Measurements from ENCODE around the gene SLC41A1.

The SLC41A1 gene

DNA sequence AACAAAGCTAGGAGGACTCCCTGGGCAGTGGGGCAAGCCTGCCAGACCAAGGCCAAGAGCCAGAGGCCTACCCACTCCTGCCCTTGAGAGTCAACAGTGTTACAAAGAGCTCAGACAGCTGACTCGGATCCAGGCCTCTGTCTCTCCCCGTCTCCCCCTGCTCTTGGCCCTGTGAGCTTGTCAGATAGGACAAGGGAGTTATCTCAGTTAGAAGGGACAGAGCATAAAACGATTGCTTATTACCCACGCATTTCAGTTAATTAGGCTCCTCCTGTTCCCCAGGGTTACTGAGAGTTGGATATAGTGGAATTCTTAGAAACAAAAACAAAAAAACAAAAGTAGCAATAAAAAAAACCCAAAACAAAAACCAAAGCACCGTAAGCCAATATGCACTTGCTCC lies 1.3 kb downstream of the SLC41A1 start:
- Mint-ChIP-seq H3K27me3 (no peaks in the 10 kb centered on the region), H3K36me3 (ENCODE audit: insufficient read depth) (peaks cover 14% of the 10 kb centered on the region), H3K9me3 (no peaks in the 10 kb centered on the region), H3K4me3 (peak overlapping the region; percentile 95), H3K4me1 (peaks cover 65% of the 10 kb centered on the region), H3K27ac (ENCODE audit: low read depth) (peak overlapping the region; percentile 80)
- DNase-seq (ENCODE audit: low spot score in 2 of 2), result no peak
- no peak for ATAC-seq (replicated peaks; ENCODE audit: extremely low read depth, poor library complexity, severe bottlenecking)

DNA sequence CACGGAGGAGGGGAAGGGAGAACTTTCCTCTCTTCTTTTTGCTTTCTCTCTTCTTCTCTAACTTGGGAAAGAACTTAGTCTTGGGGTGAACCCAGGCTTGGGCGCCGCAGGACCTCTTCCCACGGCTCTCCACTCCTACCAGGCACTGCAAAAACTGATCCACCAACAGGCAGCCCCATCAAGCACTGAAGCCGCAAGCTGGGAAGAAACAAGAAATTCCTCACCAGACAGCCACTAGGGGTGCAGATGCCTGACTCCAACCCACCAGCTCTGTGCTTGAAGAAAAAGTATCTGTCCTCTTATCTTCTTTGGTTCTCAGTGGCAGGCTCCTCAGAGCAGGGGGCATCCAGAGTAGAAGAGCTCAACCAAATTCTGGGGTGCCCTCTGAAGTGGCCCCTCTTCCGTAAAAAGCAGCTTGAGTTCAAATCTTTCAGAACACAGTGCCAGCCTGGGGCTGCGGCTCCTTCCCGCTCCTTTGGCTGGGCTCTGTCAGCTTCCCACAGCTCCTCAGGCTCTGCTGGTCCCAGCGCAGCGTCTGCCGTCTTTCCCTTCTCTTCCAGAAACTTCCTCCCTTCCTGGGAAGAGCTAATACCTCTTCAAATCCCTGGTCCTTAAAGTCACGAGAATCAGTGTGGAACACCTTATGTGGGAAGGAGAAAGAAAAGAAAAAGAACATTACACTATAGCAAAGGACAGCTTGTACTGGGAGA lies 2.4 kb downstream of the SLC41A1 start:
- Mint-ChIP-seq H3K27ac (ENCODE audit: low read depth) (no peak overlapping the region), H3K4me3 (peak overlapping the region; percentile 95), H3K4me1 (peaks cover 75% of the 10 kb centered on the region)

DNA sequence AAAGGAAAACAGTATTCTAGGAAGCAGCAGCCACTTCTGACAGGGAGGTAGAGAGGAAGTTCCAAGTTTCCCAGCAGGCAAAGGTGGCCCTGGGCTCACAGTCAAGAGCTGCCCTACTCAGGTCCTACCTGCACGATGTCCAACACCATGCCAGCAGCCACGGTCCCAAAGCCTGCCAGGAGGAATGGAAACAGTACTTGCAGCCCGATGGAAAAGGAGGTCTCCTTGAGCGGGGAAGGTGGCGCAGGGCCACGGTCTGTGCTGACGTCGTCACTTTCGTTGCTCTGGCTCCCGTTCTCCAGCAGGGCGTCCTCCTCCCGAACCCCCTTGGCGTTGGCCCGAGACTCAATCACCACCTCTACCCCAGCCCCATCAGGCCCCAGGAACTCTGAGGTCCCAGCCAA lies 3.1 kb downstream of the SLC41A1 start:
- H3K36me3 Mint-ChIP-seq (ENCODE audit: insufficient read depth), result peaks cover 15% of the 10 kb centered on the region
- H3K4me3 Mint-ChIP-seq, result peak overlapping the region; percentile 95
- no peak overlapping the region for H3K27ac Mint-ChIP-seq (ENCODE audit: low read depth)
- H3K9me3 Mint-ChIP-seq, result no peaks in the 10 kb centered on the region
- DNase-seq (ENCODE audit: low spot score in 2 of 2) (no peak), ATAC-seq (replicated peaks; ENCODE audit: extremely low read depth, poor library complexity, severe bottlenecking) (no peak)
- H3K27me3 Mint-ChIP-seq, result no peaks in the 10 kb centered on the region
- H3K4me1 Mint-ChIP-seq, result peaks cover 82% of the 10 kb centered on the region

More for the DNA sequence above, 2.4 kb downstream of the SLC41A1 start:
- ATAC-seq (replicated peaks; ENCODE audit: extremely low read depth, poor library complexity, severe bottlenecking) (no peak), DNase-seq (ENCODE audit: low spot score in 2 of 2) (no peak)
- Mint-ChIP-seq H3K36me3 (ENCODE audit: insufficient read depth) (peaks cover 13% of the 10 kb centered on the region), H3K27me3 (no peaks in the 10 kb centered on the region), H3K9me3 (no peaks in the 10 kb centered on the region)

DNA sequence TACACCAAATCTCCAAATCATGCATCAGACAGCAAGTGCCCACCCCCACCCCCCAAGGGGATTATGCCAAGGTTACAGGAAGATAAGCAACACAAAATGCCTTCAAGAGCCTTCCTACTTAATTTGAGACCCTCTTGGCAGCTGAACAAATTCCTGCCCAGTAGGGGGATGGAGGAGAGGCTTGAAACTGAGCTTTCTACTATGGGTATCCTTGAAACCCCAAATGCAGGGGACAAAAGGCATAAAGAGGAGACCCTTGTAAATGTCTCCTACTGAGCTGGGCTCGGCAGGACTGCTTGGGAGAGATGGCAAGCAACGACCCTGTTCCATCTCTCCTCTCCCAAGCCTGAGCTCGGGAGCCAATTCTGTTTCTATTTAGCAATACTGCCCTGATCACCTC lies 3.5 kb downstream of the SLC41A1 start:
- ATAC-seq (replicated peaks; ENCODE audit: extremely low read depth, poor library complexity, severe bottlenecking) (no peak), DNase-seq (ENCODE audit: low spot score in 2 of 2) (no peak)
- Mint-ChIP-seq H3K4me3 (peak overlapping the region; percentile 12), H3K27me3 (no peaks in the 10 kb centered on the region), H3K9me3 (no peaks in the 10 kb centered on the region), H3K27ac (ENCODE audit: low read depth) (no peak overlapping the region), H3K4me1 (peaks cover 87% of the 10 kb centered on the region), H3K36me3 (ENCODE audit: insufficient read depth) (peaks cover 15% of the 10 kb centered on the region)

DNA sequence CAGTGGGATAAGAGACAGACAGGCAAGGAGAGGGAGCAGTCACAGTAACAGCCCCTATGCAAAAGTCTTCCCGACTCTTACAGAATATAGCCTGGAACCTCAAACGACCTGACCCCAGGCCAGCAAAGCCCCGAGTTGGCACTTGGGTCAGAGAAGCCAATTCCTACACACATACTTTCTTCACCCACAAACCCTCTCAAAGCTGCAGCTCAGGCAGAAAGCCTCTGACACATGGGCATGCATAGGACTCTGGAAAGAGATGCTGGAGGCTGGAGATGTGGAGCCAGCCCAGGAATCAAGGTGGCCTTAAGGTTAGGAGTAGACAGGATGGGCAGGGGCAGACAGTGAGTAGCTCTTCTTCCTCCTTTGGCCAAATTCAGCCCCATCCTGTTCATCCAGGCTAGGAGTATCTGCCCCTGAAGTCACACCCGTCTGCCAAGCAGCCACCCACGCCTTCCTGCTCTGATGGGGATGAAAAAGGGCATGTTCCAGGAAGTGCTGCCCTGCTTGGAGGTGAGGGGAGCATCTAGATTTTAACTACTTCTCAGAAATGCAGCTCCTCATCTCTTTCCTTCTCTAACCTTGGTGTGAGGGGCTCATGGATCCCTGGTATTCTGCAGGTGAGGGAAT lies 7.8 kb downstream of the SLC41A1 start:
- Mint-ChIP-seq H3K9me3 (no peaks in the 10 kb centered on the region), H3K36me3 (ENCODE audit: insufficient read depth) (peaks cover 2% of the 10 kb centered on the region), H3K27ac (ENCODE audit: low read depth) (peak overlapping the region; percentile 94), H3K27me3 (no peaks in the 10 kb centered on the region), H3K4me3 (peak overlapping the region; percentile 72), H3K4me1 (peaks cover 61% of the 10 kb centered on the region)
- DNase-seq (ENCODE audit: low spot score in 2 of 2) (no peak), ATAC-seq (replicated peaks; ENCODE audit: extremely low read depth, poor library complexity, severe bottlenecking) (peak; percentile 54)

DNA sequence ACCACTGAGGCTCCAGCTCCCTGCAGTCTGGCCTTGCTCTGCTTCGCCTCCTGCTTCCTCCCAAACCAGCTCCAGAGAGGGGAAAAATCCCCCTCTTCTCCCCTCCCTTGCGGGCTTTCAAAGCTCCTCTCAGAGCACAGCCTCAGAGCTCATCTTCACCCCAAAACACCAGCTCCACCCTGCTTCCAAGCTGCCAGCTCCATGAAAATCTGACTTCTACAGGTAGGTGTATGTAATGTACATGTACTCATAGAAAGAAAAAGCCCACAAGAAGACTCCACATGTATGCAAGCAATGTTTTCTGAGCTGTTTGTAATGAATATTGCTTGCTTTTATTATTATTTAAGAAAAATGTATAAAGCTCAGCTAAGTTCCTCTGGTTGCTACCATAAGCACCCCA lies 8.4 kb downstream of the SLC41A1 start:
- Mint-ChIP-seq H3K27me3 (no peaks in the 10 kb centered on the region), H3K27ac (ENCODE audit: low read depth) (peak overlapping the region; percentile 94), H3K36me3 (ENCODE audit: insufficient read depth) (peaks cover 2% of the 10 kb centered on the region), H3K4me1 (peaks cover 56% of the 10 kb centered on the region), H3K9me3 (no peaks in the 10 kb centered on the region), H3K4me3 (no peak overlapping the region)
- DNase-seq (ENCODE audit: low spot score in 2 of 2), result no peak
- ATAC-seq (replicated peaks; ENCODE audit: extremely low read depth, poor library complexity, severe bottlenecking), result no peak

DNA sequence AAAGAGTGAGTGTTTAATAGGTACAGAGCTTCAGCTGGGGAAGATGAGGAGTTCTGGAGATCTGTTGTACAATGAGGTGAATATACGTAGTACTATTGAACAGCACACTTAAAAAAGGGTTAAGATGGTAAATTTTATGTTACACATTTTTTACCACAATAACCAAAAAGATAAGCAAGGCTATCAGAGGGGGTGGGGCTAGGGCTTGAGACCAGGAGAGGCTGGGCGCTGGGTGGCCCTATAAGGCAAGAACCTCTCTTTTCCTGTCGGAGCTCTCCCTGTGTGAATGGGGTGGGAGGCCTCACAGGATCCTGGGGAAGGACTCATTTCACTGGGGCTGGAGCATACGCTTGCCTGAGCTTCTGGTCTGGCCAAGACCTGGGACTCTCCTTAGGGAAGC lies 9.0 kb downstream of the SLC41A1 start:
- Mint-ChIP-seq H3K4me3 (peak overlapping the region; percentile 7), H3K9me3 (no peaks in the 10 kb centered on the region), H3K27me3 (no peaks in the 10 kb centered on the region), H3K36me3 (ENCODE audit: insufficient read depth) (peaks cover 2% of the 10 kb centered on the region), H3K4me1 (peaks cover 49% of the 10 kb centered on the region), H3K27ac (ENCODE audit: low read depth) (no peak overlapping the region)
- DNase-seq (ENCODE audit: low spot score in 2 of 2) (no peak), ATAC-seq (replicated peaks; ENCODE audit: extremely low read depth, poor library complexity, severe bottlenecking) (no peak)

DNA sequence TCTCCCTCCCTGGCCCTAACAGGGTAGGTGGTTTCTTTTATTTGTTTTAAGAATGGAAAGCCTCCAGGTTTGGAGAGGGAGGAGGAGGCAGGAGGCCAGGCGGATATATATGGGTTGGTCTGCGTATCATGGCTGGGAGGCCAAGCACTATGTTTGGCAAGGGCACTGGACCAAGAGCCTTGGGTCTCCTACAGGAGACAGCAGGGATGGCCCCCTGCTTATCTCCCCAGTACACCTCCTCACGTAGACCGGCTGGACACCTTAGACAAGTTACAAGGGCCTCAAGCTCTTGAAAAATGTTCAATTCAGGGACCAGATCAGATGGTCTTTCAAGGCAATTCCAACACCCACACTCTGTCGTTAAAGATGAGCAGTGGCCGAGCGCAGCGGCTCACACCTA lies 10.9 kb downstream of the SLC41A1 start:
- Mint-ChIP-seq H3K9me3 (no peaks in the 10 kb centered on the region), H3K27ac (ENCODE audit: low read depth) (peak overlapping the region; percentile 9), H3K27me3 (no peaks in the 10 kb centered on the region)

DNA sequence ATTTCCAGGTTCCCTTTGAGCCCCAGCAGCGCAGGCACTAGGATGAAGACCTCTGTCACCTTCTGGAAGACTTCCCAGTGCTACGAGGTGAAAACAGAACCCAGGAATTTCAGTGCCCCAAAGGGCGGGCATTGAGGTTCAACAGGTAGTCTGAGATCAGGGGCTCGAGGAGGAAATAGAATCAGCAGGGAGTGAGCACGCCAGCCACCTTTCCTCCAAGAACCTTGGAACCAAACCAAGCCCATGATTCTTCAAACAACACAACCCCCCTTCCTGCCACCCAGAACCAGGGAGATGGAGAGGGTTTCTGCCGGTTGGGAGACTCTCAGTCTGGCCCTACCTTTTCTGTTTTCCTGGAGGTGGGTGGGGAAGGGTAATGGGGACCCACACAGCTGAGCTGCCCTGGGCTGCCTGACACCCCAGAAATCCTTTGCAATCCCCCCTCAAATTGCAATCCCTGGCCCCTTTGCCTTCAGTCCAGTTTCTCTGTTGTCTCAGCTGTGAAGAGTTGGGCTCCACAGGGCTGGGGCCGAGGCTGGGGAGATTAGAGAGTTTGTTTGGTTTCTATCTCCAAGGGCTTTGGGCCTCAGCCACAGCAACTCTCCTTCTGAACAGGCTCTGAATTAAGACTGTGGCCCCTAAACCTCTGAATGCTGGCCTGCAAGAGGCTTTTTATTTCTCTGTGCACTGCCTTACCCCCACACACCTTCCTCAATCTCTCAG lies 11.9 kb downstream of the SLC41A1 start:
- Mint-ChIP-seq H3K4me3 (no peak overlapping the region), H3K36me3 (ENCODE audit: insufficient read depth) (peaks cover 9% of the 10 kb centered on the region), H3K27ac (ENCODE audit: low read depth) (peak overlapping the region; percentile 9), H3K4me1 (peaks cover 25% of the 10 kb centered on the region), H3K27me3 (no peaks in the 10 kb centered on the region), H3K9me3 (no peaks in the 10 kb centered on the region)
- DNase-seq (ENCODE audit: low spot score in 2 of 2) (no peak), ATAC-seq (replicated peaks; ENCODE audit: extremely low read depth, poor library complexity, severe bottlenecking) (no peak)

More for the DNA sequence above, 10.9 kb downstream of the SLC41A1 start:
- Mint-ChIP-seq H3K4me1 (peaks cover 34% of the 10 kb centered on the region), H3K4me3 (no peak overlapping the region), H3K36me3 (ENCODE audit: insufficient read depth) (peaks cover 9% of the 10 kb centered on the region)
- no peak for ATAC-seq (replicated peaks; ENCODE audit: extremely low read depth, poor library complexity, severe bottlenecking)
- no peak for DNase-seq (ENCODE audit: low spot score in 2 of 2)

DNA sequence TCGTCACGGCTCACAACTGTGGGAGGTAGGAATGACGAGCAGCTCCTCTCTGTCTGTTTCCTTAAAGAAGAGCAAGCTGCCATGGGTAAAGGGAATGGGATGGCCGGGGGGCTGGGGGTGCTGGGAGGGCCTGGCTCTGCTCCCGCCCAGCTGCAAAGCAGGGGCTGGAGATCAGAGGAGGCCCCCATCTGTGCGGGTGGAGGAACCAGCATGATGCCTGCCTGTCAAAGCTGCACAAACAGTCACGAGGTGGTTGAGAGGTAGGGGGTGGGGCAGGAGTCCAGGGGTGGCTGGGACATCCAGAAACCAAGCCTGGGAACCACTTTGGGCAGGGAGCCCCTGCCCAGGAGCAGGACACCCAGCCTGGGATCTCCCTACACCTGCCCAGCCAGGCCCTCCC lies 12.6 kb downstream of the SLC41A1 start:
- H3K9me3 Mint-ChIP-seq, result no peaks in the 10 kb centered on the region
- ATAC-seq (replicated peaks; ENCODE audit: extremely low read depth, poor library complexity, severe bottlenecking) (no peak), DNase-seq (ENCODE audit: low spot score in 2 of 2) (no peak)
- peaks cover 9% of the 10 kb centered on the region for H3K36me3 Mint-ChIP-seq (ENCODE audit: insufficient read depth)
- no peaks in the 10 kb centered on the region for H3K27me3 Mint-ChIP-seq
- H3K4me1 Mint-ChIP-seq, result peaks cover 18% of the 10 kb centered on the region
- no peak overlapping the region for H3K4me3 Mint-ChIP-seq
- H3K27ac Mint-ChIP-seq (ENCODE audit: low read depth), result no peak overlapping the region

DNA sequence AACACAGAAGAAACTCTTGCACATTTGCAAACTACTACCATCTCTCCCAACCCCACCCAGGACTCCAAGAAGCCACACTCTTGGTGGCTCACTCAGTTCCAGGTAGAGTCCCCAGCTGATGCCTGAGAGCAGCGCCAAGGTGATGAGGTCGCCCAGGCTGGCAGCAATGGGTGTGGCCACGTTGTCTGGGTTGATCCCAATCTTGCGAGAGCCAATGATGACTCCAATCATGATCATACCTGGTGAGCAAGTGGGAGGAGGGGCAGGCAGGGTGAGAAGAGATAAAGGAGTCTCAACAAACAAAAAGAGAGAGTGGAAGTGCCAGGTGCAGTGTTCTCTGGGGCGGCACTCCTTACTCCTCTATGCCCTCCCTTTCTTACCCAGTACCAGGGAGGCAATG lies 14.4 kb downstream of the SLC41A1 start:
- H3K27me3 Mint-ChIP-seq, result no peaks in the 10 kb centered on the region
- peaks cover under 1% of the 10 kb centered on the region for H3K4me1 Mint-ChIP-seq
- peaks cover 10% of the 10 kb centered on the region for H3K36me3 Mint-ChIP-seq (ENCODE audit: insufficient read depth)
- no peak for ATAC-seq (replicated peaks; ENCODE audit: extremely low read depth, poor library complexity, severe bottlenecking)
- DNase-seq (ENCODE audit: low spot score in 2 of 2), result no peak
- peak overlapping the region; percentile 26 for H3K27ac Mint-ChIP-seq (ENCODE audit: low read depth)
- no peak overlapping the region for H3K4me3 Mint-ChIP-seq
- H3K9me3 Mint-ChIP-seq, result no peaks in the 10 kb centered on the region

DNA sequence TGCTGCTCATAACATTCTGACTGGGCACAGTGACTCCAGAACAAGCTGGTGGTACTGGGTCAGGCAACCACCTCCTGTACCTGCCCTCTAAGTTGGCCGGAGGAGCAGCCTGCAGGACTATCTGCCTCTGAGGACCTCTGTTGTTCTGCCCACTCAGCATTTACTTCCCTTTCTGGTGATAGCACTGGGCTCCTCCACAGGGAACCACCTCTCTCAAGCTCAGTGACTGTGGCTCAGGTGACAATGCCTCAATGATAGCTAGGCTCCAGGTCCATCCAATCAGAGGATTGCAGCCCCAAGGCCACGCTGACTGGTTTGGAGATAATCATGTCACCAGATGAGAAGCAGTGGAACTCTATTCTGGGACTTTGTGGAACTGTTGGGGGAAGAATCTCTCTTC lies 15.8 kb downstream of the SLC41A1 start:
- H3K27me3 Mint-ChIP-seq, result no peaks in the 10 kb centered on the region
- no peaks in the 10 kb centered on the region for H3K9me3 Mint-ChIP-seq
- DNase-seq (ENCODE audit: low spot score in 2 of 2) (no peak), ATAC-seq (replicated peaks; ENCODE audit: extremely low read depth, poor library complexity, severe bottlenecking) (no peak)
- H3K4me1 Mint-ChIP-seq, result no peaks in the 10 kb centered on the region
- no peak overlapping the region for H3K4me3 Mint-ChIP-seq
- H3K27ac Mint-ChIP-seq (ENCODE audit: low read depth), result no peak overlapping the region
- peaks cover 13% of the 10 kb centered on the region for H3K36me3 Mint-ChIP-seq (ENCODE audit: insufficient read depth)
